Dendritic cell treated with granulocyte-macrophage colony-stimulating factor and Interleukin-4, amounts not matched to agents 40 ng/mL and 50 ng/mL, for 4 days (primary cell): ENCODE results near the gene TXNDC2.
A peak's percentile ranks its signal among the peaks of the same experiment; 100 is the strongest.

Source experiments
- H3K27ac Mint-ChIP-seq: one replicate; pipeline ENCODE4 v1.8.0; 2022; ENCODE audit warnings: mild to moderate bottlenecking, mixed read lengths
- H3K27me3 Mint-ChIP-seq: one replicate; pipeline ENCODE4 v1.8.0; 2022; ENCODE audit warnings: mild to moderate bottlenecking, mixed read lengths
- H3K36me3 Mint-ChIP-seq: one replicate; pipeline ENCODE4 v1.8.0; 2022; ENCODE audit warnings: low read depth, mixed read lengths
- H3K4me1 Mint-ChIP-seq: one replicate; pipeline ENCODE4 v1.8.0; 2022; ENCODE audit warnings: low read depth, mixed read lengths
- H3K4me3 Mint-ChIP-seq: one replicate; pipeline ENCODE4 v1.8.0; 2022; ENCODE audit warnings: mild to moderate bottlenecking, moderate library complexity, mixed read lengths
- H3K9me3 Mint-ChIP-seq: one replicate; pipeline ENCODE4 v1.8.0; 2022; ENCODE audit warnings: mixed read lengths
- intact Hi-C: fragments of 100-400 bp; cut with micrococcal nuclease; formaldehyde crosslinking; loops from one replicate; pipeline ENCODE4 v1.15.0; 2022

The TXNDC2 gene

GRCh38 chr18:9885170-9886004 is at the start of gene TXNDC2:
Gene TXNDC2, plus strand, starts transcription at chr18:9885973. Its CDS starts 708 bp downstream, at chr18:9886681.
- Mint-ChIP-seq H3K27me3 (no peaks in the 10 kb centered on the region), H3K27ac (no peak within 1 kb of the TSS), H3K4me3 (no peak within 1 kb of the TSS), H3K4me1 (no peaks in the 10 kb centered on the region), H3K36me3 (no peaks in the 10 kb centered on the region), H3K9me3 (no peaks in the 10 kb centered on the region)
- intact Hi-C loops: no loop called here

- Mint-ChIP-seq H3K9me3 (no peaks in the 10 kb centered on the region), H3K27ac (no peak overlapping the region), H3K36me3 (peaks cover 76% of the 10 kb centered on the region), H3K4me1 (peaks cover 11% of the 10 kb centered on the region), H3K4me3 (no peak overlapping the region), H3K27me3 (no peaks in the 10 kb centered on the region)
- intact Hi-C loops: no loop called here
Observed at GRCh38 chr18:9838144-9838877, 47.5 kb upstream of the TXNDC2 start.

- H3K36me3 Mint-ChIP-seq: peaks cover 81% of the 10 kb centered on the region
- H3K27ac Mint-ChIP-seq: no peak overlapping the region
- no peaks in the 10 kb centered on the region for H3K27me3 Mint-ChIP-seq
- no peaks in the 10 kb centered on the region for H3K9me3 Mint-ChIP-seq
- H3K4me3 Mint-ChIP-seq: no peak overlapping the region
- H3K4me1 Mint-ChIP-seq: peaks cover 10% of the 10 kb centered on the region
- intact Hi-C loops: no loop called here
Observed at GRCh38 chr18:9839211-9839610, 46.6 kb upstream of the TXNDC2 start.

- H3K36me3 Mint-ChIP-seq: peaks cover 88% of the 10 kb centered on the region
- H3K27me3 Mint-ChIP-seq: no peaks in the 10 kb centered on the region
- intact Hi-C loops: no loop called here
- peaks cover 12% of the 10 kb centered on the region for H3K4me1 Mint-ChIP-seq
- H3K27ac Mint-ChIP-seq: no peak overlapping the region
- no peak overlapping the region for H3K4me3 Mint-ChIP-seq
- no peaks in the 10 kb centered on the region for H3K9me3 Mint-ChIP-seq
Observed at GRCh38 chr18:9839853-9840252, 45.9 kb upstream of the TXNDC2 start.

- peaks cover 9% of the 10 kb centered on the region for H3K4me1 Mint-ChIP-seq
- no peaks in the 10 kb centered on the region for H3K27me3 Mint-ChIP-seq
- peaks cover 95% of the 10 kb centered on the region for H3K36me3 Mint-ChIP-seq
- intact Hi-C loops: no loop called here
- H3K4me3 Mint-ChIP-seq: no peak overlapping the region
- H3K27ac Mint-ChIP-seq: no peak overlapping the region
- H3K9me3 Mint-ChIP-seq: no peaks in the 10 kb centered on the region
Observed at GRCh38 chr18:9841752-9842151, 44.0 kb upstream of the TXNDC2 start.

GRCh38 chr18:9842448-9842847 is 43.3 kb upstream of the TXNDC2 start:
- peaks cover 95% of the 10 kb centered on the region for H3K36me3 Mint-ChIP-seq
- H3K27ac Mint-ChIP-seq: no peak overlapping the region
- H3K4me3 Mint-ChIP-seq: no peak overlapping the region
- H3K4me1 Mint-ChIP-seq: peaks cover 13% of the 10 kb centered on the region
- H3K27me3 Mint-ChIP-seq: no peaks in the 10 kb centered on the region
- no peaks in the 10 kb centered on the region for H3K9me3 Mint-ChIP-seq
- intact Hi-C loops: no loop called here

- Mint-ChIP-seq H3K36me3 (peaks cover 95% of the 10 kb centered on the region), H3K4me1 (peaks cover 41% of the 10 kb centered on the region), H3K27me3 (no peaks in the 10 kb centered on the region), H3K4me3 (no peak overlapping the region), H3K27ac (no peak overlapping the region), H3K9me3 (no peaks in the 10 kb centered on the region)
- intact Hi-C loops: no loop called here
Observed at GRCh38 chr18:9845256-9845655, 40.5 kb upstream of the TXNDC2 start.

- peaks cover 98% of the 10 kb centered on the region for H3K36me3 Mint-ChIP-seq
- H3K9me3 Mint-ChIP-seq: no peaks in the 10 kb centered on the region
- H3K27me3 Mint-ChIP-seq: no peaks in the 10 kb centered on the region
- intact Hi-C loops: no loop called here
- H3K4me1 Mint-ChIP-seq: peaks cover 52% of the 10 kb centered on the region
- no peak overlapping the region for H3K4me3 Mint-ChIP-seq
- peak overlapping the region; percentile 1 for H3K27ac Mint-ChIP-seq
Observed at GRCh38 chr18:9846162-9846925, 39.4 kb upstream of the TXNDC2 start.

- Mint-ChIP-seq H3K27ac (peak overlapping the region; percentile 88), H3K4me3 (no peak overlapping the region)
- intact Hi-C loops: no loop called here
Observed at GRCh38 chr18:9848170-9848879, 37.4 kb upstream of the TXNDC2 start.

GRCh38 chr18:9849407-9850283 is 36.1 kb upstream of the TXNDC2 start:
- Mint-ChIP-seq H3K4me1 (peaks cover 64% of the 10 kb centered on the region), H3K36me3 (peaks cover 88% of the 10 kb centered on the region), H3K27me3 (no peaks in the 10 kb centered on the region), H3K4me3 (peak overlapping the region; percentile 55), H3K27ac (peak overlapping the region; percentile 88), H3K9me3 (no peaks in the 10 kb centered on the region)
- intact Hi-C loops: no loop called here

More at GRCh38 chr18:9848170-9848879, 37.4 kb upstream of the TXNDC2 start:
- H3K36me3 Mint-ChIP-seq: peaks cover 90% of the 10 kb centered on the region
- no peaks in the 10 kb centered on the region for H3K27me3 Mint-ChIP-seq
- H3K9me3 Mint-ChIP-seq: no peaks in the 10 kb centered on the region
- peaks cover 57% of the 10 kb centered on the region for H3K4me1 Mint-ChIP-seq

- H3K9me3 Mint-ChIP-seq: no peaks in the 10 kb centered on the region
- H3K36me3 Mint-ChIP-seq: peaks cover 88% of the 10 kb centered on the region
- H3K4me3 Mint-ChIP-seq: no peak overlapping the region
- H3K27me3 Mint-ChIP-seq: no peaks in the 10 kb centered on the region
- peak overlapping the region; percentile 88 for H3K27ac Mint-ChIP-seq
- H3K4me1 Mint-ChIP-seq: peaks cover 70% of the 10 kb centered on the region
- intact Hi-C loops: no loop called here
Observed at GRCh38 chr18:9850309-9850708, 35.5 kb upstream of the TXNDC2 start.

GRCh38 chr18:9851511-9851910 is 34.3 kb upstream of the TXNDC2 start:
- intact Hi-C loops: no loop called here
- H3K4me1 Mint-ChIP-seq: peaks cover 80% of the 10 kb centered on the region
- H3K4me3 Mint-ChIP-seq: no peak overlapping the region
- peaks cover 87% of the 10 kb centered on the region for H3K36me3 Mint-ChIP-seq
- H3K9me3 Mint-ChIP-seq: no peaks in the 10 kb centered on the region
- H3K27me3 Mint-ChIP-seq: no peaks in the 10 kb centered on the region
- H3K27ac Mint-ChIP-seq: no peak overlapping the region
